ENCODE results near the gene YLPM1.

Gene YLPM1

DNA sequence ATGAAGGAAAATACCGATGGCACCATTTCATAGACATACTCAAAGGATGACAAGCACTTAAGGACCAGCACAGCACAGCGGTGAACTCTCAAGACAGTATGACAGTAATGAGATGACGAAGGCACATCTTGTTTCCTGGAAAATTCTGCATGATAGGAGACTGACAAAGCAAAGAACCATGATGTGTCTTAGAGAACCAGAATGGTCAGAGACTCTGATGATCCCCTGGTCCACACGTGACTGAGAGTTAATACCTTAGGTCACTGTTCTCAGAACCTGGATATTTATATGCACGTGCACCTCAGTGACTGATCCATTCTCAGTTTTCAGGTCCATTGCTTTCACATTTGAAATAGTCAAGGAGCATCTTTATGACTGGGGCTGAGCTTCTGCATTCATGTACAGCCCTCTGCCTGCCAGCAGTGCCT lies 77.5 kb downstream of the YLPM1 start:
- no peak for DNase-seq (ENCODE audit: low spot score)

DNA sequence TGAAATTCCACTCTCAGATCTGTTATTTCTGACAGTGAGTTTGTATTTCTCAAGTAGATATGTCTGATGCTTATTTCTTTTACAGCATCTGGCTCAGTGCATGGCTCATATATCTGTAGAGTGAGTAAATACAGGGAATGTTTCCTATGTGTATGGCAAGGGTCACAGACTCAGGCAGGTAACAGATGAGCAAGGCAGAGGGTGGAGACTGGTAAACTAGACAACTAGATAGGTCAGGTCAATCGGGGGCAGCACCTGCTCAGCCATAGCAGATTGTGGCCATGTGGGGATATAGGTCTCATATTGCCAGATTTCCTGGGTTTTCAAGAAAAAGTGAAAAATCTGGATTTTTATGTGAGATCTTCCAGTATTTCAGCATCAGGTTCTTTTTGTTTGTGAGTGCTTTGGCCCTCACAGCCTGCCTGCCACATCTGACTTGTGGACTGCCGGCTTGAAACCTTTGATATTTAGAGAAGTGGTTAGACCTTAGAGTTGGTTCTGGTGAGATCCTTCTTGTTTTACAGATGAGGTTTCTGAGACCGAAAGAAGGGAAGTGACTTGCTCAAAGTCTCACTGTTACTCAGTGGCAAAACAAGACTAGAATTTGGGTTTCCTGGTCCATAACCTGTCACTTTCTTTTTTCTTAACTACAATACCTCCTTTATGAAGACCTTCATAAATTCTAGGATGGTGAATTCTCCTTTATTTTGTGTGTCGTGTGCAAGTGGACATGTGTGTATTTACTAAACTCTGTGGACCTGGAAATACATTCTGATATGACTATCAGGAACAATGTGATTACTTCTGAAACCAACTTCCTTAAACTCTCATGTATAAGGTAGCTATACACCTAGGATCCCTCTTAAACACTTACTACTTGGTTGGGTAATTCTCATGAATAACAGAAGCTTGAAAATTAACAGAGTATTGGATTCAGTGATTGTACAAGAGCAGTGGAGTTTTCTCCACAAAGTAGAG lies 78.4 kb downstream of the YLPM1 start:
- no peak for DNase-seq (ENCODE audit: low spot score)

DNA sequence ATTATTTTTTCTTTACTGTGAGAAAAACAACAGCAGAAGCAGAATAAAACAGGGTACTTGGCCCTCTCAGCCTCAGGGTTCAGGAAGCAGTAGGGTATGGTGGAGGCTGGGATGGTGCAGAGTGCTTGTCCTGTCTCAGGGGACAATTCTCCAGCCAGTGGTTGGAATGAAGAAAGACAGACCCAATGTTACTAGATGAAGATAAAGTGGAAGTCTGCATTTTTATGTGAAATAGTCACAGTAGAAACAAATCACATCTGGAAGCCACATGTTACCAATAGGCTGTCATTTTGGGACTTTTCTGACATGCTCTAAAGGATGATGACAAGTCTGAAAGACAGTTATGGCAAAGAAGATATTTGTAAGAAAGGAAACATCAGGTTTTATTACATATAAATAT lies 80.5 kb downstream of the YLPM1 start:
- DNase-seq (ENCODE audit: low spot score) = no peak

DNA sequence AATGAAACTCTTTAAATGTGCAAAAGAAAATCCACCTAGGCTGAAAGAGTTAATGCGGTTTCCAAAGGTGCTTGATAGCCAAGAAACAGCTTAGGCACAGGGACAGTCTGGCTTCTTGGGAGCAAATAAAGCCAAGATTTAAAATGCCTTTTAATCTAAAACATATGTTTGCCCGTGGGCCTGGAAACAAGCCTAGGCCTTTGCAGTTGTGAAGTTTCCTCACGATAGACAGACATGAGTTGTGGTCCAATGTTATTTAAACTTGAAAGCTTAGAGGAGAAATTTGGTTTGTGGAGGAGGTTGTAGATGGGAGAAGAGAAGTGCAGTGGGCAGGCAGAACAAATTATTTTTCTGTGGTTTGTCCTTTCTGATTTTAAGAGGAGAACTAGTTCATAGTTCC lies 83.1 kb downstream of the YLPM1 start:
- DNase-seq (ENCODE audit: low spot score) = no peak

DNA sequence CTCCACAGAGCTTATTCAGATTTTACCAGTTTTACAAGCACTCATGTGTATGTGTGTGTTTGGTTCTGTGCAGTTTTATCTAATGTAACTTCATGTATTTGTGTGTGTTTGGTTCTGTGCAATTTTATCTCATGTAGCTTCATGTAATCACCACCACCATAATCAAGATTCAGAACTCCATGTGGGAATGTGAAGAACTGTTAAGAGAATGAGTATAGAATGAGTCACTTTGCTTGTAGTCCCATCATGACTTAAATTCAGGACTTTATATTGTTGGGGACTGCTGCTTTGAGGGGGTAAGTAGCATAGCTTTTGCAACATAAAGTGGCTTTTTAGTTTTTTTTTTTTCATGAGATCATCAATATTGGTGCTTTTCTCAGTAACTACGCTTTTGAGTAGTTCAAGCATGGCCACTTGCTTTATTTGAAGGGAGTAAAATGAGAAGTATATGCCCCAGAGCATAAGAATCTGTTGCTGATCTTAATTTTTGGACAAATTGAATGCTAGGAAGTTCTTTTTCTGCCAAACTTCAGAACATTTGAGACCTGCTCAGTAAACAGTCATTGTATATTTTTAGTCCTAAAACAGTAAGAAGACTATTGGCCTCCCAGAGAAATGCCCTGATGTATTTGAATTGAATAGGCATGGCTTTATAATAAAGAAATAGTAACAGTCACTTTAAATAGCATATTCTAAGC lies 84.0 kb downstream of the YLPM1 start:
- no peak for DNase-seq (ENCODE audit: low spot score)

DNA sequence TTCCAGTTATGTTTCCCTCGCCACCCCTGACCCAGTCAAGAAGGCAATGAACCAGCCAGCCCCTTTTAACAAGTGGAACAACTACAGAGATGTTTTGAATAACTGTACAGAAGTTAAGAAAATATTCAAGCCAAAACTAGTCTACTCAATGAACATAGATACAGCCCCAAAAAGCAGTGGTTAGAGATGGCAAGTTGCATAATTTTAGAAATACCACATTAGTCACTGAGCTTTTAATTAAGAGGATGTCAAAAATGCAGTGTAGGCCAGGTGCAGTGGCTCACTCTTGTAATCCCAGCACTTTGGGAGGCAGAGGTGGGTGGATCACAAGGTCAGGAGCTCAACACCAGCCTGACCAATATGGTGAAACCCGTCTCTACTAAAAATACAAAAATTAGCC lies 85.7 kb downstream of the YLPM1 start:
- DNase-seq (ENCODE audit: low spot score) = no peak

DNA sequence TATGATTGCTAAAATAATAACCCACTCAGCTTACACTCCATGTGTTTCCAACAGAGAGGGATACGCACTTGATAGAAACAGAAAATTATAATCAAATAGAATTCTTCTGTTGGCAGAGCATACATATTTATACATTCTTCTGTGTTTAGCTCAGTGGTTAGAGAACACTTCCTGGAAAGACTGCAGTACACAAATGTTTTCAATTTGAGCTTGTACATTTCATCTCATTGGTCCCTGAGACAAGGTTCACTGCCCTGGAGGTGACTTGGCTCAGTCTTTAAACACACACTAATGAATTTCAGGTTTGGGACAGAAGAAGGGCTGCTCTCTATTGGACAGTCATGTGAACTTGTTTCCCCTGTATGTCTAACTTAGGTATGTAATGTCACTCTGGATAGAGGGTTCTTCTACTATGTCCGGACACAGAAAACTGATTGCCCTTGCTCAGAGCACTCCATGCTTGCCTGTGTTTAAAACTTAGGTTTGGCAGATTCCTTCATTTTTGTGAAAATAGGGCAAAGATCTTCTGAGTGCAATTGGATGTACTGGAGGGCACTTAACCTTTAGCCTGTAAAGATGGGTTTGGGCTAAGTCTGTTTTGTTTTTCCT lies 89.9 kb downstream of the YLPM1 start:
- no peak for DNase-seq (ENCODE audit: low spot score)

DNA sequence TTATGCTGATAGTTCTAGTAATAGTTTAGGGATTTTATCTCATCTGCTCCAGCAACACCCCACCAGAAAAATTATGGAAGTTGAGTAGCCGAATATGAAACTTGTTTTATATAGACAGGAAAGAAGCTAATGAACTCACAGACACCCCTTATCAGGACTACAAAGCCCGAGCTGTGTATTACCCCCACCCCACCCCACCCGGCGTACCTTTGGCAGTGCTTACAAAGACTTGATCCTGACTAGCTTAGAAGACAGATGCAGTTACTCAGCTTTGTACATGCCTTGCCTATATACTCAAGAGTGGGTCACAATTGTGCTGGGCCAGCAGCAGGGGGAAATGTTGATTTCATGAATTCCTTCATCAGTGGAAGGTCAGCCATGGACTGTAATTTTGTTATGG lies 90.5 kb downstream of the YLPM1 start:
- DNase-seq (ENCODE audit: low spot score) = no peak

DNA sequence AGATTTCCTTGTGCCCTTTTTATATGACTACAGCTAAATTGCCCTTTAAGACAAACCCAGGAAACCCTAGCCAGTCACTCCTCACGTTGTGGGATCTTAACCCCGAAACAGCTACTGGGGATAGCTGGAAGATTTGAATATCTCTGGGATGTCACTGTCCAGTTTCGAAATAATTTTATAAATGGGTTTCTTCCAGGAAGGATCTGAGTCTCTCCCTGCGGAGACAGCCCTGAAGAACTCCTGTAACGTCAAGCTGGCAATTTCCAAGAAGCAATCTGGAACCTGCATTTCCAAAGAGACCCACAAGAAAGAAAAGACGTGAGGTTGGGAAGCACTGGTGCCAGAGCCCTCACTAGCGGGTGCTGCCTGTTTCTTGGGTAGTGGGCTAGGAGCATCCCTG lies 91.9 kb downstream of the YLPM1 start:
- no peak for DNase-seq (ENCODE audit: low spot score)

DNA sequence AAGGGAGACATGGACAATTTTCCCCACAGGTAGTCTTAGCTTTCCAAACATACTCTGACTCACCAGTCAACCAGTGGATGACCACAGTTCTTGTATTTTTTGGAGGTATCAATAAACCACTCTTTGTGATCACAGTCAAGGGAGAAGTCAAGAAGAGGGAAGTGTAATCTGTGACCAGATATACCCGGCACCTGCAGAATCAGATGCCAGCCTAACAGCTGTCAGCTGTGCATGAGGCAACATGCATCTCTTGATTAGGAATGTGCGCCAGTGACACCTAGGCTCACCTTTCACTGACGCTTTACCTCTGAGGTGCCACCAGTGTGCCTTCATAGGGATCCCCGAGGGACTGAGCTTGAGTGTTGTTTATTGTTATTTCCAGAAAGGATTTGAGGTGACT lies 92.8 kb downstream of the YLPM1 start:
- no peak for DNase-seq (ENCODE audit: low spot score)

DNA sequence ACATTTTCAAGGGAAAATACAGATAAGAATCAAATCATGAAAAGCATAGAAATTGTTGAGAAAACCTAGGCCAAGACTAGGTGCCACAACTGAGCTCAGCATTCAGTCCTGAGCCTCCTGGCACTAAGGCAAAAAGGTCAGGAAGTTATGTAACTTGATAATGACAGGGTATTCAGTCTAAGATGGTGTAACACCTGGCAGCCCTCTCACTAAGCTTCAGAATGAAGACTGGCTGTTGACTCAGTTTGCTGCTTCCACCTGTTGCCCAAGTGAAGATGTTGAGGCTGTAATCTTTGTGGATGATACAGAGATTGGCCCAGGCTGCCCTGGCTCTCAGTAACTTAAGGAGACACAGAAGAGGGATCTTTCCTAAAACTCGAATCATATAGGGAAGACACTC lies 93.2 kb downstream of the YLPM1 start:
- no peak for DNase-seq (ENCODE audit: low spot score)

DNA sequence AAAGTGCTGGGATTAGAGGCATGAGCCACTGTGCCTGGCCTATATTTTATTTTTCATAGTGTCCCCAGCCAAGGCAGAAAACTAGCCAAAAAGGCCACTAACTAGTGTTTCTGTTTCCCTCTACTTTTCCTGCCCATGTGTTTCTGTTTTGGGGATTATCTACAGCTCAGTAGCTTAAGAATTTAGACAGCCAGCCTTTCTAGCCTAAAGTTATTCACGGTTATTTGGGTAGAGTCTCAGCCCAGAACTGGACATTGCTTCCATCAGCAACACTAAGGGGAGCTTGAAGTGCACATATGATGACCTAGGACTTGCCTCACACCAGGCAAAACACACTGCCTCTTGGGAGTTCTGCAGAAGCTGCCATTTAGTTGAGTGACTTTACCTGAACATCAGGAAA lies 94.9 kb downstream of the YLPM1 start:
- DNase-seq (ENCODE audit: low spot score) = no peak

DNA sequence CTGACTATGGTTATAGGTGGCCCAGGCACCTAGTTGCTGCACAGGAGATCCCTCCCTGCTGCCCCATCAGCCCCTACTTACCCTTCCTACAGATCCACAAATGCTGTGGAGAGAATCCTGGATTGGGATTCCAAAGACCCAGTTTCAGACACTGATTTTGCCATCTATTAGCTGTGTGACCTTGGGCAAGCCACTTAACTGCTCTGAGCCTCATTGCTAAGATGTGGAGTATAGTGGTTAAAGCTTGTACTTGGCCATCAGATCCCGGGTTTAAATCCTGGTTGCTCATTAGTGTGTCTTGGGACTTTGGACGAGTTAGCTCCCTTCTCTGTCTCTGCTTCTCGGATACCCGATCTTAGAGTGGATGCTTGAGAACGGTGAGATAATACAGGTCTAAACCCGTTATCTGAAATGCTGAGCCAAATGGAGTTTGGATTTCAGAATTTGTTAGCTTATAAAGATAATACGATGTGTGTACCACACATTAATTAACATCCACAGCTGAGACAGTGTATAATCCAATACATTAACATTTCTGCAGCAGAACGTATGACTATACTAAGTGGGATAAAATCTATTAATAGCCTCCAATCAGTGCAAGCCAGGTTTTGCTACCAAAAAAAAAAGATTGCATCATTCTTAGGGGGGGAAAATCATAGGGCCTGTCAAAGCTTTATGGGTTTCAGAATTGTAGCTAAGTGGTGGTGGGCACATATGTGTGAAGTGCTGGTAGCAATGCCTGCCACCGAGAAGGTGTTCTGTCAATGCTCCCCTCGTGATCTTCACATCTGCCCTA lies 96.8 kb downstream of the YLPM1 start:
- DNase-seq (ENCODE audit: low spot score) = no peak

DNA sequence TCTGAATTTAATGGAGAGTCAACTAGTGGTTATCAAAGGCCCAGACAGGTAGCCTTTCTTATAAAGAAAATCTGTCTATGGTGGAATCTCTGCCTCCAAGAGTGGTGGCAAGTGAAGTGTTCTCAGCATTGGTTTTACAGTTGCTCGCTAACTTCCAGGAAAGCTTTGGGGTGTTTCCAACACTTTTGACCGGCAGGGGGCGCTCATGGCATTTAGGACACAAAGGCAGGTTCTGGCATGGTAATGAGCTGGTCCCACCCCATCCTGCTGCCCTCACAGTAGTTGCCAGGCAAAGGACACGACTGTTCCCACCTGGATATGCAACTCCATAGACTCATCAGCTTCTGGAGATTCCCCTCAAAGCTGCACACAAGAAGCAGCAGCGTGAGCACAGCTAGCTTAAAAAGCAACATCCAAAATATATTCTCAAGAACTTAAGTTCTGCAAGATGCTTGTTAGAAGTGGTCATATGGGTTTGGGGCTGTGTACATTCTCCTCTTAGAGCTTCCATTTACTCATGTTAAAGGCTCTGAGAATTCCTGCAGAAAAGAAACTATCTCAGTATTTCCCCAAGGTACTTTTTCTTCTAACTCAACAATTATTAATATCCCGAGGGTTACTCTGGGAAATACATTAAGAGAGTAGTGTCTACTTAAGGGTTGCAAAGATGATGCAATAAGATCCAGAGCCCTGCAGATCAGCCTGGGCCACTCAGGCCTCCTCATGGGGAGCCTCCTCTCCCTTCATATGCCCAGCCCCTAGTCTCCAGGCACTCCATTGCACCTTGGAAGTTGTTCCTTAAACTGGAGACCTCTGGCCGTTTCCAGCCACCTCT lies 98.0 kb downstream of the YLPM1 start:
- DNase-seq (ENCODE audit: low spot score) = peak; percentile 89

DNA sequence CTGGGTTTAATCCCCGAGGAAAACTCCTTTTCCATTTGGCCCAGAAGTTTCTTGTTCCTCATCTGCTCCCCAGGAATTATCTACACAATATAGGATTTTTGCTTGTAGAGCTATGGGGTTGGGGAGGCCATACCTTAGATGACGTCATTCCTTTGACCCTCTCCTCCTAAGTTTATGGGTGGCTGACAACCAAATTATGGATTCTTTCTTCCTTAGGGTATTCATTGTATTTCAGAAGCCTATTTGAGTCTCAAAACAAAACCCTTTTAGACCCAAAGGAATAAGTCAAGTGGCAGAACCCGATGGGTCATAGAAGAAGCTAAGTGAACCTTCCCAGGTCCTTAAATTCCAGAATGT lies 98.6 kb downstream of the YLPM1 start:
- no peak for DNase-seq (ENCODE audit: low spot score)

DNA sequence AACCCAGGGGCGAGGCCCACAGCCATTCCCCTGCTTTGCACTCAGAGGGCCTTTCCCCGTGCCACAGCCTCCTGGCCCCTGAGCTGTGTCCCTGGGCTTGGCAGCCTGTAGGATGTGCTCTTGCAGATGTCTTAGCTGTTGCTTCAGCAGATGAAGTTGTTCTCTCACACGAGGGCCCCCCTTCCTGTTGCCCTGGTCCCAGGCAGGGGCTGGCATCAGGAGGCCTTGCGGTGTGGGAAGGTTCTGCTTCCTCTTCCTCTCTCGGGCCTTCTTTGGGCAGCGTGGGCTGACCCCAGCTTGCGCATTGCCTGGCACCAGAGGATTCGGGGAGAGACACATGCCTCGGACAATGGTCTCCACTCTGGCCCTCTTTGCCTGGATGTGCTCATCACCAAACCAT lies 100.2 kb downstream of the YLPM1 start:
- no peak for DNase-seq (ENCODE audit: low spot score)

DNA sequence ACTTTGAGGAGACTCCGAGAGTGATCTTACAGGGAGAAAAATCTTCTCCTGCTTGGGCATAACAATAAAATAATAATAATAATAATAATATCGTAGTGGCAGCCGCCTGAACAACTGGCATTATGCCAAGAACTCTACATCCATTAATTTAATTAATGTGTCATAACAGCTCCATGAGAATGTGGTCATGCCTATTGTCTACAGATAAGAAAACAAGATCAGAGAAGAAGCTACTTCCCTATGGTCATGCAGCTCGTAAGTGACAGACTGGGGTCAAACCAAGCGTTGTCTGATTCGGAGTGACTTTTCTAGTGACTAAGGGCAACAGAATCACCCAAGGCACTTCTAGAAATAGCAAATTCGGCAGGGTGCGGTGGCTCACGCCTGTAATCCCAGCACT lies 101.1 kb downstream of the YLPM1 start:
- DNase-seq (ENCODE audit: low spot score) = no peak

DNA sequence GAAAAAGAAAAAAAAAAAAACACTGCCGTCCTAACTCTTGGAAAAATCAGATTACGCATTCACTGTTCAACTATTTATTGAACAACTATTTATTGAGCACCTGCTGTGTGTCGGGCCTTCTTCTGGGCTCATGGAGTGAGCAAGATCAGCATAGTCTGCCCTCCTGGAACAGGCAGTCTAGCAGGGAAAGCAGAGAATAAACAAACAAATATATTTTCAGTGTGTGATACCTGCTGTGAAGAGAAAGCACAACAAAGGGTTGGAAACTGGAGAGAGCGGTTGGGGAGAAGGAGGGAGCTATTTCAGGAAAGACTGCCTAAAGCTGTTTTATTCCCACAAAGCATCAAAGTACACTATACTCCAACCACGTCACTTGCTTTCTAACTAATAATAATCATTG lies 102.0 kb downstream of the YLPM1 start:
- DNase-seq (ENCODE audit: low spot score) = no peak

DNA sequence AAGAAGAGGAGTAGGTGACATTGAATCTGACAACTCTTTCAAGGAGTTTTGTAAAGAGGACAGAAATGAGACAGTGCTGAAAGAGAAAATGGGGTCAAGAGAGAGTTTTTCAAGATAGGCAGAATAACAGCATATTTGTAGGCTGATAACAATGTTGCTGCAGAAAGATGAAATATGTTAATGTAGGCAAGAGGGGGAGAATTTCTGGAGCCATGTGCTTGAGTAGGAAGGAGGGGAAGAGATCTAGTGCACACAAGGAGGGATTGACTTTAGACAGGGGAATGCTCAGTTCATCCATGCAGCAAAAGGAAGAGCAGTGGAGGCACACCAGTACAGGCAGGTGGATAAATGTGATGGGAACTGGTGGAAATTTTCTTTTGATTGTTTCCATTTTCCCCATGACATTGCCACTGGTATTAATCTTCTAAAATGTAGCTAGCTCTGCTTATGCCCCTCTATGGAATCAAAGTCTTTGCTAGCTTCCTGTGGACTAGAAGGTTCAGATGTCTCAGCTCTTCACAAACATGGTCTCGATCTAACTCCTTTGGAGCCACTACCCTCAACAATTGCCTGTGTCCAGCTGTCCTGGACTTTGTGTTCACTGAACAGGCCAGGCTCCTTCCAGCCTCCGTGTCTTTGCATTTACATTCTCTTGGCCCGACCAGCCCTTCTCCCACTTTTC lies 103.7 kb downstream of the YLPM1 start:
- no peak for DNase-seq (ENCODE audit: low spot score)

DNA sequence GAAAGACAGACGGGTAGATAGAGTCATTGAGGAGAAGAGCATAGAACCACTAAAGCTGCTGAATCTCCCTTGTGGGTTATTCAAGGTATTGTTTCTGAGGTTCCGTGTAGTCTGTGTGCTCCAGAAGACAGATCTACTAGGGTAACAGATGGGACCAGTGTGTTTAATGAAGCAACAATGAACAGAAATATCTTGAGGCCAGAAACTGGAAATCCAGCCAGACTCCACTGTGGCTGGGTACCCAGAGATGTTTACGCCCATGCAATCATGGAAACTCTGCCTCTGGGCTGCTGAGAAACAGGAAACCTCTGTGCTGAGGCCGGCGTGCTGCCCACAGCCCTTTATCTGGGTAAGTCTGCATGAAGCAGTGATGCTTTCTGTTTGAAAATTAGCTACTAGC lies 104.6 kb downstream of the YLPM1 start:
- DNase-seq (ENCODE audit: low spot score) = no peak

DNA sequence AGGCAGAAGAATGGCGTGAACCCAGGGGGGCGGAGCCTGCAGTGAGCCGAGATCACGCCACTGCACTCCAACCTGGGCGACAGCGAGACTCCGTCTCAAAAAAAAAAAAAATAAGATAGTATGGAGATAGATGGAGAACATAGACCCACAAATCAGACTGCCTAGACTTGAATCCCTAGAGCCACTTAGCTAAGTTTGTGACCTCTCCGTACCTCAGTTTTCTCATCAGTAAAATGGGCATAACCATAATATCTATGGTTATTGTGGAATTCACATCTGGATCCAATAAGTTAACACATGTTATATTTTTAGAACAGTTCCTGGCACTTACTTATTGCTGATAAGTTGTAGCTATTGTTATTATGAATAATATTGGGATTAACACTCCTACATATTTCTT lies 105.6 kb downstream of the YLPM1 start:
- no peak for DNase-seq (ENCODE audit: low spot score)

Data from D341Med (cell line).